K562 (cell line): ENCODE data around the gene CENPP.

Experiments
- CBX3 ChIP-seq, 2 experiments: IDR thresholded peaks; 1 replicate in 1 of 2; 2 replicates in 1 of 2; pipeline ENCODE4 v1.6.1; 2012; ENCODE audit warnings: inconsistent platforms in 2 of 2, low read length in 2 of 2, borderline replicate concordance in 1 of 2, control low read depth in 1 of 2
- CTCF ChIP-seq, 3 experiments: IDR thresholded peaks in 2 of 3; conservative IDR thresholded peaks in 1 of 3; 2 replicates each; pipeline ENCODE4 v1.5.1; 2011 to 2012; ENCODE audit warnings: low read length in 3 of 3, mild to moderate bottlenecking in 3 of 3, control low read depth in 2 of 3, improper control_type of control experiment in 1 of 3, inconsistent platforms in 1 of 3, low read depth in 1 of 3, mixed read lengths in 1 of 3, moderate library complexity in 1 of 3; ENCODE audit not compliant: insufficient read depth in 2 of 3
- EP300 ChIP-seq: IDR thresholded peaks from 2 replicates; pipeline ENCODE4 v1.6.1; 2012; ENCODE audit warnings: low read length, improper control_type of control experiment
- LCOR ChIP-seq: sonication (generic); formaldehyde crosslinking; IDR thresholded peaks from 2 replicates; pipeline ENCODE4 v1.8.0; 2022; ENCODE audit warnings: mild to moderate bottlenecking, missing genetic modification reagents
- NFE2L1 ChIP-seq: fragments of 450-650 bp; IDR thresholded peaks from 2 replicates; pipeline ENCODE4 v1.6.1; 2016; ENCODE audit warnings: missing genetic modification characterization, low read depth, mild to moderate bottlenecking, missing compliant biosample characterization, moderate library complexity, borderline replicate concordance
- SIN3B ChIP-seq: fragments of 450-650 bp; IDR thresholded peaks from 2 replicates; pipeline ENCODE4 v1.6.1; 2017; ENCODE audit warnings: low read depth, mild to moderate bottlenecking, moderate library complexity
- ZBTB9 ChIP-seq: fragments of 450-650 bp; formaldehyde crosslinking; IDR thresholded peaks from 2 replicates; pipeline ENCODE4 v1.4.0; 2020; ENCODE audit warnings: mild to moderate bottlenecking, moderate library complexity

- TF ChIP-seq CTCF (IDR thresholded peaks at IDR 0.05 in 2 of 3, conservative IDR thresholded peaks at IDR 0.05 in 1 of 3; ENCODE audit: insufficient read depth in 2 of 3, low read depth in 1 of 3, low read length in 3 of 3) (no peak), CBX3 (IDR thresholded peaks at IDR 0.05; ENCODE audit: borderline replicate concordance in 1 of 2, low read length in 2 of 2) (no peak), ZBTB9 (CRISPR knock-in tag) (no peak), LCOR (CRISPR knock-in tag) (no peak), SIN3B (no peak), NFE2L1 (no peak), EP300 (no peak)
Observed at GRCh38 chr9:92482805-92483204, 157.1 kb downstream of the CENPP start.
